Posterior vena cava (tissue), 2 donors: ENCODE data around the gene NELFB. TPM values are rescaled to one million over a fixed set of nuclear protein-coding genes. Genes with fewer than 3 reads are reported as not detected.

Experiments
- DNase-seq: peaks from one replicate; pipeline ENCODE4 v3.0.0-alpha.2; 2020; ENCODE audit warnings: low spot score
- intact Hi-C, 2 donors: fragments of 100-400 bp; cut with DNase I; formaldehyde crosslinking; loops; one replicate each; pipeline versions ENCODE4 v1.14.1 to v1.14.2; 2022 to 2023
- total RNA-seq, 2 donors: library from RNA; stranded (reverse); fragmentation: NEBNext Ultra II Directional; extraction: Animal tissue kit (Norgen Biotek cat#: 25700); gene quantifications; one replicate each; pipeline ENCODE4 v1.2.1, GENCODE V29; 2021
- donor health status: DM: yes; HTN: yes; CAD: no.
- donor health status: DM: yes; HTN: yes; CAD: no.

NELFB gene
- total RNA-seq, 2 donors from 2014 or later, result 33.3 to 36.7 TPM

- intact Hi-C loops, result loop anchor here in 1 of 2 donors (5.0 kb wide), 1 partner anchor 110 kb away; no protein-coding TSS in a partner anchor
- no peak for DNase-seq
Measured at GRCh38 chr9:137296670-137297664, 41.8 kb downstream of the NELFB start.

- intact Hi-C loops, result loop anchor here in 1 of 2 donors (5.0 kb wide), 1 partner anchor 109 kb away; no protein-coding TSS in a partner anchor
- no peak for DNase-seq
Measured at GRCh38 chr9:137297966-137298365, 42.8 kb downstream of the NELFB start.

GRCh38 chr9:137298401-137299202 lies 43.5 kb downstream of the NELFB start:
- intact Hi-C loops, result loop anchor here in 1 of 2 donors (5.0 kb wide), 1 partner anchor 109 kb away; no protein-coding TSS in a partner anchor

GRCh38 chr9:137299203-137299565 lies 44.1 kb downstream of the NELFB start:
- no peak for DNase-seq
- intact Hi-C loops, result loop anchor here in 1 of 2 donors (5.0 kb wide), 1 partner anchor 108 kb away; no protein-coding TSS in a partner anchor

More at GRCh38 chr9:137298401-137299202, 43.5 kb downstream of the NELFB start:
- no peak for DNase-seq

GRCh38 chr9:137299938-137300337 lies 44.8 kb downstream of the NELFB start:
- DNase-seq, result no peak
- intact Hi-C loops, result loop anchor here in 1 of 2 donors (5.0 kb wide), 1 partner anchor 107 kb away; no protein-coding TSS in a partner anchor

GRCh38 chr9:137300567-137301080 lies 45.5 kb downstream of the NELFB start:
- intact Hi-C loops, result no loop called here
- no peak for DNase-seq

GRCh38 chr9:137301081-137301947 lies 46.2 kb downstream of the NELFB start:
- no peak for DNase-seq
- intact Hi-C loops, result no loop called here

GRCh38 chr9:137302118-137302448 lies 47.0 kb downstream of the NELFB start, which contains the start of gene NRARP:
Gene NRARP, minus strand, starts transcription at chr9:137302271. Its CDS starts 343 bp downstream, at chr9:137301928.
- intact Hi-C loops, result no loop called here

GRCh38 chr9:137302449-137303150 lies 47.5 kb downstream of the NELFB start:
- DNase-seq, result no peak
- intact Hi-C loops, result no loop called here

More at GRCh38 chr9:137302118-137302448, 47.0 kb downstream of the NELFB start, which contains the start of gene NRARP:
- peak; percentile 95 for DNase-seq

- intact Hi-C loops, result no loop called here
- DNase-seq, result no peak
Measured at GRCh38 chr9:137303151-137303892, 48.2 kb downstream of the NELFB start.

GRCh38 chr9:137303893-137304382 lies 48.8 kb downstream of the NELFB start:
- no peak for DNase-seq
- intact Hi-C loops, result no loop called here

- DNase-seq, result peak; percentile 80
- intact Hi-C loops, result loop anchor here in 1 of 2 donors (5.0 kb wide), 1 partner anchor 103 kb away; no protein-coding TSS in a partner anchor
Measured at GRCh38 chr9:137304383-137305059, 49.4 kb downstream of the NELFB start.

- DNase-seq, result no peak
- intact Hi-C loops, result loop anchor here in 1 of 2 donors (5.0 kb wide), 1 partner anchor 102 kb away; no protein-coding TSS in a partner anchor
Measured at GRCh38 chr9:137305060-137305797, 50.1 kb downstream of the NELFB start.

GRCh38 chr9:137305798-137306065 lies 50.6 kb downstream of the NELFB start:
- peak; percentile 86 for DNase-seq
- intact Hi-C loops, result loop anchor here in 1 of 2 donors (5.0 kb wide), 1 partner anchor 102 kb away; no protein-coding TSS in a partner anchor

- peak; percentile 77 for DNase-seq
Measured at GRCh38 chr9:137306066-137306849, 51.1 kb downstream of the NELFB start.

More at GRCh38 chr9:137306066-137306849, 51.1 kb downstream of the NELFB start:
- intact Hi-C loops, result loop anchor here in 1 of 2 donors (5.0 kb wide), 1 partner anchor 101 kb away; no protein-coding TSS in a partner anchor
